Astrocyte (in vitro differentiated cells and primary cell): ENCODE measurements around the gene SYNPO2. TPM values are rescaled to one million over a fixed set of nuclear protein-coding genes. Genes with fewer than 3 reads are reported as not detected.

ENCODE experiments used
- DNase-seq: peaks from one replicate; pipeline ENCODE4 v3.0.0-alpha.2; 2010; ENCODE audit warnings: low read depth
- FAIRE-seq: peaks from 2 replicates; lab custom pipeline; 2011; peaks lifted over from hg19 to GRCh38; lab: Jason Lieb, UNC
- H2AFZ ChIP-seq: 2 replicates; pipeline ENCODE4 v1.6.0; 2012; ENCODE audit warnings: low read depth, low read length, inconsistent platforms
- H3K27ac ChIP-seq: 2 replicates; pipeline ENCODE4 v1.5.1; 2011; ENCODE audit warnings: low read depth, low read length, inconsistent platforms
- H3K27me3 ChIP-seq: 2 replicates; pipeline ENCODE4 v1.6.0; 2011; ENCODE audit warnings: low read length, inconsistent platforms; ENCODE audit not compliant: insufficient read depth
- H3K36me3 ChIP-seq: 2 replicates; pipeline ENCODE4 v1.5.1; 2011; ENCODE audit warnings: low read length, inconsistent platforms; ENCODE audit not compliant: insufficient read depth
- H3K4me1 ChIP-seq: 2 replicates; pipeline ENCODE4 v1.5.1; 2011; ENCODE audit warnings: low read length, inconsistent platforms; ENCODE audit not compliant: insufficient read depth
- H3K4me2 ChIP-seq: 2 replicates; pipeline ENCODE4 v1.6.0; 2012; ENCODE audit warnings: low read length, inconsistent platforms
- H3K4me3 ChIP-seq: 2 replicates; pipeline ENCODE4 v1.5.1; 2011; ENCODE audit warnings: low read depth, mild to moderate bottlenecking, low read length, inconsistent platforms; ENCODE audit not compliant: insufficient read depth
- H3K79me2 ChIP-seq: 2 replicates; pipeline ENCODE4 v1.6.0; 2012; ENCODE audit warnings: mild to moderate bottlenecking, low read length, inconsistent platforms; ENCODE audit not compliant: insufficient read depth
- H3K9ac ChIP-seq: 2 replicates; pipeline ENCODE4 v1.6.0; 2012; ENCODE audit warnings: mild to moderate bottlenecking, low read length, inconsistent platforms
- H3K9me3 ChIP-seq: 2 replicates; pipeline ENCODE4 v1.5.1; 2012; ENCODE audit warnings: low read depth, mild to moderate bottlenecking, low read length, inconsistent platforms; ENCODE audit not compliant: insufficient read depth
- H4K20me1 ChIP-seq: 2 replicates; pipeline ENCODE4 v1.6.0; 2012; ENCODE audit warnings: low read length, inconsistent platforms; ENCODE audit not compliant: insufficient read depth
- H3K27ac Mint-ChIP-seq: one replicate; pipeline ENCODE4 v1.8.0; 2021; ENCODE audit warnings: mild to moderate bottlenecking, mixed read lengths; ENCODE audit not compliant: unreplicated experiment
- H3K27me3 Mint-ChIP-seq: one replicate; pipeline ENCODE4 v1.8.0; 2021; ENCODE audit warnings: low read depth, mixed read lengths; ENCODE audit not compliant: unreplicated experiment
- H3K36me3 Mint-ChIP-seq: one replicate; pipeline ENCODE4 v1.8.0; 2021; ENCODE audit warnings: low read depth, mixed read lengths; ENCODE audit not compliant: unreplicated experiment
- H3K4me1 Mint-ChIP-seq: one replicate; pipeline ENCODE4 v1.8.0; 2021; ENCODE audit warnings: low read depth, mixed read lengths; ENCODE audit not compliant: unreplicated experiment
- H3K4me3 Mint-ChIP-seq: one replicate; pipeline ENCODE4 v1.8.0; 2021; ENCODE audit warnings: mild to moderate bottlenecking, moderate library complexity, mixed read lengths; ENCODE audit not compliant: unreplicated experiment
- H3K9me3 Mint-ChIP-seq: one replicate; pipeline ENCODE4 v1.8.0; 2021; ENCODE audit warnings: mild to moderate bottlenecking, mixed read lengths; ENCODE audit not compliant: unreplicated experiment
- EZH2 ChIP-seq: IDR thresholded peaks from 2 replicates; pipeline ENCODE4 v1.6.1; 2012; ENCODE audit warnings: mild to moderate bottlenecking, low read length, inconsistent platforms; ENCODE audit not compliant: insufficient read depth
- total RNA-seq: library from RNA; stranded (reverse); gene quantifications from 2 replicates; pipeline ENCODE4 v1.2.1, GENCODE V29; 2021
- TF ChIP-seq, protein P1 (sequence below): IDR thresholded peaks from 2 replicates; pipeline ENCODE4 v1.5.1; 2011; ENCODE audit warnings: low read depth, mild to moderate bottlenecking, inconsistent platforms, low read length, moderate library complexity; ENCODE audit not compliant: insufficient read depth

SYNPO2 gene
- total RNA-seq, 1 donor from 2014 or later = 4.2 TPM

DNA sequence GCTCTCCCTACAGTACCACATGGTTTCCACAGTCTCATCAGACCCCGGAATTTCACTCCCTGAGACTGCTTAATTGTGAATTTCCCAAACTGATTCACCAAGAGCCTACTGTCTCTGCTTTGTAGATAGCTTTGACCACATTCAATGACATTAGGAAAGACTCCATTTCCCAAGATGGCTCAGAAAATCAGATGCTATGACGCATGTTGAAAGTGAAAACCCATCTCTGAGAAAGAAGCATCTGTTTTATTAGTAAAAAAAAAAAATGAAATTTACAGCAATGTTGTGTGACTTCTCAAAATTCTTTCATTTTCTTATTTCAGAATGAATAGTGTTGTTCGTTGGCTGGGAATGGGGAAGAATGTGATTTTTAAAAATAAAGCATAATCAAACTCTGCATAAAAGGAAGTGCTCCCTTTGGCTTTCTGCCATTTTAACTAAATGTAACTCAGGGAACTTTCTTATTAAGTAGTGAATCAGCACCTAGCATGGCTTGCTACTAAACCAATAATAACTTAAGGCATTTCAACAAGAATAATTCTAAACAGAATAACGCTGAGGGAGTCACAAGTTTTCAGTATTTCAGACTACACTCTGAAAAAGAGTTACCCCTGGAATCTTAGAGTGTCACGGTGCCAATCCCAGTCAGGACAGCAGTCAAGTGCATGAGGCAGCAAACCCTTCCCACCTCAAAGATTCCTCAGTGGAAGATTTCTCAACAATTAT lies 149.6 kb downstream of the SYNPO2 start:
- Mint-ChIP-seq H3K36me3 (no peaks in the 10 kb centered on the region), H3K4me1 (peaks cover 33% of the 10 kb centered on the region), H3K27me3 (no peaks in the 10 kb centered on the region), H3K27ac (no peak overlapping the region), H3K4me3 (no peak overlapping the region), H3K9me3 (no peaks in the 10 kb centered on the region)
- H3K79me2 ChIP-seq = no peaks in the 10 kb centered on the region
- FAIRE-seq = no peak
- H3K36me3 ChIP-seq = no peaks in the 10 kb centered on the region
- peaks cover 28% of the 10 kb centered on the region for H3K4me1 ChIP-seq
- no peak overlapping the region for H3K4me3 ChIP-seq
- no peaks in the 10 kb centered on the region for H3K27me3 ChIP-seq
- TF ChIP-seq, protein P1, sequence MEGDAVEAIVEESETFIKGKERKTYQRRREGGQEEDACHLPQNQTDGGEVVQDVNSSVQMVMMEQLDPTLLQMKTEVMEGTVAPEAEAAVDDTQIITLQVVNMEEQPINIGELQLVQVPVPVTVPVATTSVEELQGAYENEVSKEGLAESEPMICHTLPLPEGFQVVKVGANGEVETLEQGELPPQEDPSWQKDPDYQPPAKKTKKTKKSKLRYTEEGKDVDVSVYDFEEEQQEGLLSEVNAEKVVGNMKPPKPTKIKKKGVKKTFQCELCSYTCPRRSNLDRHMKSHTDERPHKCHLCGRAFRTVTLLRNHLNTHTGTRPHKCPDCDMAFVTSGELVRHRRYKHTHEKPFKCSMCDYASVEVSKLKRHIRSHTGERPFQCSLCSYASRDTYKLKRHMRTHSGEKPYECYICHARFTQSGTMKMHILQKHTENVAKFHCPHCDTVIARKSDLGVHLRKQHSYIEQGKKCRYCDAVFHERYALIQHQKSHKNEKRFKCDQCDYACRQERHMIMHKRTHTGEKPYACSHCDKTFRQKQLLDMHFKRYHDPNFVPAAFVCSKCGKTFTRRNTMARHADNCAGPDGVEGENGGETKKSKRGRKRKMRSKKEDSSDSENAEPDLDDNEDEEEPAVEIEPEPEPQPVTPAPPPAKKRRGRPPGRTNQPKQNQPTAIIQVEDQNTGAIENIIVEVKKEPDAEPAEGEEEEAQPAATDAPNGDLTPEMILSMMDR = no peak
- no peak for TF ChIP-seq EZH2
- no peak overlapping the region for H3K4me2 ChIP-seq
- no peak overlapping the region for H3K9ac ChIP-seq
- peak; percentile 46 for DNase-seq
- no peak overlapping the region for H2AFZ ChIP-seq
- no peaks in the 10 kb centered on the region for H3K9me3 ChIP-seq
- H4K20me1 ChIP-seq = no peaks in the 10 kb centered on the region
- no peak overlapping the region for H3K27ac ChIP-seq

DNA sequence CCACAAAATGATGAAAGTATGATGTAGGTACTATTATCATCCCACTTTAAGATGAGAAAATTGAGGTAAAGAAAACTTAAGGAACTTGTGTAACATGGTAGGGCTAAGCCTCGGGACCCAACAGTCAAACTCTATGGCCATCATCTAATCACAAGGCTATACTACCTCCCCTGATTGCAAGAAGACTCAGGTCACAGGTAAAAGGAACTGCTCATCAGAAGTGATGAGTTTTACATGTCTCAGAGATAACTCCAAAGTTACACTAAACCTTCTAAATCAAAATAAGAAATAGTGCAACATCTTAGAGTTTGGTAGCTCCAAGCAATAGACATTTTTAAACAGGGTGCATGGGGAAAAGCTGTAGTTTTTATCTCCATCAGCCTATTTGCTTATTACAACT lies 150.5 kb downstream of the SYNPO2 start:
- no peak overlapping the region for H3K4me3 ChIP-seq
- H2AFZ ChIP-seq = no peak overlapping the region
- no peaks in the 10 kb centered on the region for H3K79me2 ChIP-seq
- H3K4me2 ChIP-seq = no peak overlapping the region
- no peaks in the 10 kb centered on the region for H4K20me1 ChIP-seq
- H3K27me3 ChIP-seq = no peaks in the 10 kb centered on the region
- Mint-ChIP-seq H3K9me3 (no peaks in the 10 kb centered on the region), H3K27me3 (no peaks in the 10 kb centered on the region), H3K4me3 (no peak overlapping the region), H3K36me3 (no peaks in the 10 kb centered on the region), H3K4me1 (peaks cover 31% of the 10 kb centered on the region), H3K27ac (no peak overlapping the region)
- no peaks in the 10 kb centered on the region for H3K36me3 ChIP-seq
- DNase-seq (no peak), FAIRE-seq (peak; percentile 45)
- H3K9me3 ChIP-seq = no peaks in the 10 kb centered on the region
- TF ChIP-seq EZH2 = no peak
- TF ChIP-seq, protein P1 = no peak
- H3K27ac ChIP-seq = no peak overlapping the region
- H3K4me1 ChIP-seq = peaks cover 28% of the 10 kb centered on the region
- H3K9ac ChIP-seq = no peak overlapping the region

DNA sequence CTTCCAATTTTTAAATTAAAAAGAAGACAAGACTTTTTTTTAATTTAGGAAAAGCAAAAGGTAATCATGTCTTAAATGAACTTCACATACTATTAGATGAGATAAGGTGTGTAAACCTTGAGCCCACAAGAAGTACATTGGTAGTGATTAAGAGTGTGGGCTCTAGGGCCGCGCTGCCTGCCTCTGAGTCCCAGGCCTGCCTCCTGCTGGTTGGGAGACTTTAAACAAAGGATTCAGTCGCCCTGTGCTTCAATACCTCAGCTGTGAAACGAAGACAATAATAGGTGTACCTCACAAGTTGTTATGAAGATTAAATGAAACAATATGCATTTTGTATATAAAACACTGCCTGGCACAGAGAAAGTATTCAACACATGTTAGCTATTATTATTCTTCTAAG lies 151.1 kb downstream of the SYNPO2 start:
- H3K9me3 ChIP-seq = no peaks in the 10 kb centered on the region
- no peak for DNase-seq
- no peaks in the 10 kb centered on the region for H3K79me2 ChIP-seq
- peaks cover 23% of the 10 kb centered on the region for H3K4me1 ChIP-seq
- peaks cover 27% of the 10 kb centered on the region for H3K4me1 Mint-ChIP-seq
- no peak overlapping the region for H3K4me2 ChIP-seq
- FAIRE-seq = no peak
- peak overlapping the region; percentile 90 for H3K27ac ChIP-seq
- no peak overlapping the region for H3K9ac ChIP-seq
- H3K4me3 ChIP-seq = no peak overlapping the region
- no peaks in the 10 kb centered on the region for H3K27me3 ChIP-seq
- H3K9me3 Mint-ChIP-seq = no peaks in the 10 kb centered on the region
- peak overlapping the region; percentile 96 for H3K27ac Mint-ChIP-seq
- no peaks in the 10 kb centered on the region for H3K36me3 Mint-ChIP-seq
- H4K20me1 ChIP-seq = no peaks in the 10 kb centered on the region
- H2AFZ ChIP-seq = no peak overlapping the region
- H3K36me3 ChIP-seq = no peaks in the 10 kb centered on the region
- no peak overlapping the region for H3K4me3 Mint-ChIP-seq
- no peaks in the 10 kb centered on the region for H3K27me3 Mint-ChIP-seq
- TF ChIP-seq, protein P1 = no peak
- no peak for TF ChIP-seq EZH2
